ENCODE results near the gene ITCH.
A peak's percentile ranks its signal among the peaks of the same experiment; 100 is the strongest.
"Not testable (repeated sequence)": the region's sequence is repeated elsewhere in the genome, so short reads cannot be mapped to it uniquely, and the experiment has no call there.

The ITCH gene

GRCh38 chr20:34514897-34515483, 151.9 kb downstream of the ITCH start:
- no peak for DNase-seq

GRCh38 chr20:34515484-34516246, 152.6 kb downstream of the ITCH start:
- DNase-seq: peak; percentile 63

- peak; percentile 95 for DNase-seq
Observed at GRCh38 chr20:34516247-34517113, 153.4 kb downstream of the ITCH start, which contains the start of gene DYNLRB1. Gene DYNLRB1, plus strand, starts transcription at chr20:34516422. Its CDS starts 37 bp downstream, at chr20:34516459.

- DNase-seq: no peak
Observed at GRCh38 chr20:34517114-34517505, 154.0 kb downstream of the ITCH start.

- not testable (repeated sequence) for DNase-seq
Observed at GRCh38 chr20:34518863-34519262, 155.8 kb downstream of the ITCH start.

GRCh38 chr20:34519841-34520240, 156.8 kb downstream of the ITCH start:
- DNase-seq: not testable (repeated sequence)

- DNase-seq: peak; percentile 43
Observed at GRCh38 chr20:34522969-34523871, 160.1 kb downstream of the ITCH start.

- no peak for DNase-seq
Observed at GRCh38 chr20:34524426-34524825, 161.4 kb downstream of the ITCH start.

GRCh38 chr20:34525342-34525708, 162.3 kb downstream of the ITCH start:
- no peak for DNase-seq

- DNase-seq: no peak
Observed at GRCh38 chr20:34525709-34526416, 162.8 kb downstream of the ITCH start.

- DNase-seq: no peak
Observed at GRCh38 chr20:34526466-34526865, 163.4 kb downstream of the ITCH start.

GRCh38 chr20:34527016-34527415, 163.9 kb downstream of the ITCH start:
- DNase-seq: no peak

GRCh38 chr20:34528921-34529297, 165.8 kb downstream of the ITCH start:
- no peak for DNase-seq

GRCh38 chr20:34529742-34530141, 166.7 kb downstream of the ITCH start:
- no peak for DNase-seq

GRCh38 chr20:34530342-34530741, 167.3 kb downstream of the ITCH start:
- DNase-seq: no peak

- DNase-seq: no peak
Observed at GRCh38 chr20:34531608-34532265, 168.7 kb downstream of the ITCH start.

GRCh38 chr20:34532320-34532719, 169.2 kb downstream of the ITCH start:
- DNase-seq: no peak

GRCh38 chr20:34532756-34533155, 169.7 kb downstream of the ITCH start:
- no peak for DNase-seq

- no peak for DNase-seq
Observed at GRCh38 chr20:34534391-34535165, 171.5 kb downstream of the ITCH start.

- DNase-seq: no peak
Observed at GRCh38 chr20:34535301-34535840, 172.3 kb downstream of the ITCH start.
